K562 (cell line): Measurements from ENCODE around the gene ATRAID. TPM values are rescaled to one million over a fixed set of nuclear protein-coding genes. Genes with fewer than 3 reads are reported as not detected.

Experiments
- HDGF ChIP-seq: fragments of 450-650 bp; IDR thresholded peaks from 2 replicates; pipeline ENCODE4 v1.6.1; 2016
- JUND ChIP-seq, 2 experiments: IDR thresholded peaks; 2 replicates in 1 of 2; 3 replicates in 1 of 2; pipeline ENCODE4 v1.6.1; 2011; ENCODE audit warnings: borderline replicate concordance in 2 of 2, low read depth in 2 of 2, low read length in 2 of 2, improper control_type of control experiment in 1 of 2, missing biosample characterization in 1 of 2, missing genetic modification characterization in 1 of 2, missing genetic modification reagents in 1 of 2
- MYBL2 ChIP-seq, 2 experiments: fragments of 450-650 bp in 1 of 2; sonication (generic) in 1 of 2; formaldehyde crosslinking in 1 of 2; IDR thresholded peaks; 2 replicates each; pipeline versions ENCODE4 v1.6.1 to v1.8.1; 2017 to 2022; ENCODE audit warnings: borderline replicate concordance in 1 of 2, inconsistent platforms in 1 of 2, low read depth in 1 of 2, mild to moderate bottlenecking in 1 of 2, missing genetic modification reagents in 1 of 2, moderate library complexity in 1 of 2
- PTRF ChIP-seq: fragments of 450-650 bp; IDR thresholded peaks from 2 replicates; pipeline ENCODE4 v1.6.1; 2016; ENCODE audit warnings: mild to moderate bottlenecking, missing genetic modification characterization, missing compliant biosample characterization
- RBM17 ChIP-seq: fragments of 200-400 bp; formaldehyde crosslinking; IDR thresholded peaks from 2 replicates; pipeline ENCODE4 v1.6.1; 2017; ENCODE audit warnings: low read depth, mild to moderate bottlenecking, low read length, borderline replicate concordance
- SRF ChIP-seq, 2 experiments: fragments of 250-450, 450-650 bp in 1 of 2; sonication (Bioruptor Pico) in 1 of 2; sonication (generic) in 1 of 2; formaldehyde crosslinking; IDR thresholded peaks; 2 replicates each; pipeline versions ENCODE4 v1.5.0 to v1.5.1; 2020 to 2022; ENCODE audit warnings: mild to moderate bottlenecking in 1 of 2, missing genetic modification reagents in 1 of 2
- ZC3H4 ChIP-seq: sonication (generic); formaldehyde crosslinking; IDR thresholded peaks from 2 replicates; pipeline ENCODE4 v1.9.0; 2021; ENCODE audit warnings: missing genetic modification reagents, borderline replicate concordance
- ZNF274 ChIP-seq: IDR thresholded peaks from 2 replicates; pipeline ENCODE4 v1.6.1; 2011; ENCODE audit warnings: low read depth, mild to moderate bottlenecking, low read length, moderate library complexity, borderline replicate concordance
- ZNF707 ChIP-seq: fragments of 250-450 bp; sonication (Bioruptor Pico); conservative IDR thresholded peaks from 2 replicates; pipeline ENCODE4 v1.8.0; 2022; ENCODE audit warnings: inconsistent platforms, mild to moderate bottlenecking, moderate library complexity
- ZNF766 ChIP-seq: fragments of 200-800 bp; sonication (Bioruptor generic); conservative IDR thresholded peaks from 2 replicates; pipeline ENCODE4 v1.6.1; 2016; ENCODE audit warnings: missing genetic modification characterization, missing compliant biosample characterization
- polyA plus RNA-seq, 8 experiments: library from polyadenylated mRNA; depleted of rRNA in 4 of 8; stranded (reverse) in 5 of 8; unstranded in 3 of 8; fragments of >200 nt; fragmentation: Nextera tagmentation in 2 of 8; fragmentation: Illumina TruSeq in 1 of 8; extraction: Ambion mirVana in 2 of 8; extraction: Trizol in 1 of 8; gene quantifications; 2 replicates each; pipeline versions ENCODE4 v1.2.1 to v1.2.3, GENCODE V29; 2011 to 2014; ENCODE audit warnings: inconsistent platforms in 1 of 8, missing spikeins in 1 of 8
- total RNA-seq, 7 experiments: library from RNA; depleted of rRNA in 6 of 7; stranded (reverse); fragments of >200 nt in 6 of 7; fragmentation: Illumina TruSeq in 2 of 7; extraction: Trizol in 2 of 7; gene quantifications; 2 replicates each; pipeline versions ENCODE4 v1.2.1 to v1.2.3, GENCODE V29; 2011 to 2021; ENCODE audit warnings: low replicate concordance in 1 of 7
- TF ChIP-seq, protein P1 (sequence below), 2 experiments: fragments of 200-800 bp in 1 of 2; sonication (Bioruptor generic) in 1 of 2; sonication (generic) in 1 of 2; formaldehyde crosslinking in 1 of 2; IDR thresholded peaks in 1 of 2; conservative IDR thresholded peaks in 1 of 2; 2 replicates each; pipeline versions ENCODE4 v1.5.0 to v1.6.1; 2016 to 2020; ENCODE audit warnings: missing compliant biosample characterization in 1 of 2, missing genetic modification characterization in 1 of 2, missing genetic modification reagents in 1 of 2
- TF ChIP-seq, protein P2 (sequence below), 3 experiments: fragments of 200-800 bp in 1 of 3; fragments of 250-450 bp in 1 of 3; fragments of 450-650 bp in 1 of 3; sonication (Bioruptor Pico) in 1 of 3; sonication (Bioruptor generic) in 1 of 3; formaldehyde crosslinking in 1 of 3; IDR thresholded peaks; 2 replicates each; pipeline versions ENCODE4 v1.6.1 to v1.8.0; 2016 to 2022; ENCODE audit warnings: mild to moderate bottlenecking in 2 of 3, missing genetic modification characterization in 2 of 3, missing compliant biosample characterization in 1 of 3, moderate library complexity in 1 of 3
- TF ChIP-seq, protein P3 (sequence below): sonication (generic); formaldehyde crosslinking; IDR thresholded peaks from 2 replicates; pipeline ENCODE4 v1.8.0; 2022; ENCODE audit warnings: mild to moderate bottlenecking, missing genetic modification reagents
- TF ChIP-seq, protein P4 (sequence below): sonication (generic); formaldehyde crosslinking; IDR thresholded peaks from 2 replicates; pipeline ENCODE4 v1.8.0; 2022; ENCODE audit warnings: missing genetic modification reagents, mild to moderate bottlenecking, borderline replicate concordance

ATRAID gene
- total and polyA plus RNA-seq, 9 of the 15 experiments (the other 6 are each of a cell fraction or from before 2014, with no cell fraction given) = 70.2 to 187 (median 108) TPM

DNA sequence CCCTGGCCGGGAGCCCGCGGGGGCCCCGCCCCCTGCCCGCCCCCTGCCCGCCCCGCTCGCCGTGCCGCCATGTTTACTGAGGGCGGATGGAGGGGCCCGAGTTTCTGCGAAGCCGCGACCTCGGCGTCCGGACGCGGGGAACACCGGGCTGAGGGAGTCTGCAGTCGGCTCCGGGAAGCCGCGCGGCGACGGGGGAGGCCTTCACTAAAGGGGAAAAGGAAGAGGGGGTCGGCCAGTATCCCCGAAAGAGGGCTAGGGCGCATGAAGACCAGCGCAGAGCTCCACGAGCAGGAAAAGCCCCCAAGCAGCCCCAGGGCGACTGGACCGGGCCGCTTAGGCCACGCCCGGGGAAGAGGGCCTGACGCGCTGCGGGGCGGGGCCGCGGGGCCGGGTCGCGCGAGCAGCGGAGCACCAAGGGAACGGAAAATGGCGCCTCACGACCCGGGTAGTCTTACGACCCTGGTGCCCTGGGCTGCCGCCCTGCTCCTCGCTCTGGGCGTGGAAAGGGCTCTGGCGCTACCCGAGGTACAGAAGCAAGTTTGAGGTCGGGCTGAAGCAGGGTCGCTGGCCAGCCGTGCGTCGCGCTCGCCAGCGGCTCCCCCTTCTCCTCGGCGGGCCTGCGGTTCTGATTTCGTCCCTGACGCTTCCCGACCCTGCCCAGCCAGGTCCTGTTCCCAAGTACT, at the start of gene ATRAID, which contains the start of gene SLC5A6 (continued):
- TF ChIP-seq, protein P1, sequence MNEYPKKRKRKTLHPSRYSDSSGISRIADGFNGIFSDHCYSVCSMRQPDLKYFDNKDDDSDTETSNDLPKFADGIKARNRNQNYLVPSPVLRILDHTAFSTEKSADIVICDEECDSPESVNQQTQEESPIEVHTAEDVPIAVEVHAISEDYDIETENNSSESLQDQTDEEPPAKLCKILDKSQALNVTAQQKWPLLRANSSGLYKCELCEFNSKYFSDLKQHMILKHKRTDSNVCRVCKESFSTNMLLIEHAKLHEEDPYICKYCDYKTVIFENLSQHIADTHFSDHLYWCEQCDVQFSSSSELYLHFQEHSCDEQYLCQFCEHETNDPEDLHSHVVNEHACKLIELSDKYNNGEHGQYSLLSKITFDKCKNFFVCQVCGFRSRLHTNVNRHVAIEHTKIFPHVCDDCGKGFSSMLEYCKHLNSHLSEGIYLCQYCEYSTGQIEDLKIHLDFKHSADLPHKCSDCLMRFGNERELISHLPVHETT (CRISPR knock-in tag; conservative IDR thresholded peaks at IDR 0.05 in 1 of 2, IDR thresholded peaks at IDR 0.05 in 1 of 2) = peak in 1 of 2 experiments; percentile 85; a peak in 2 of 4 replicates
- TF ChIP-seq ZNF707 (CRISPR knock-in tag) (no peak), ZNF766 (CRISPR knock-in tag) (no peak), PTRF (no peak), ZNF274 (no peak), ZC3H4 (CRISPR knock-in tag) (no peak), SRF (CRISPR knock-in tag; IDR thresholded peaks at IDR 0.05) (no peak), JUND (IDR thresholded peaks at IDR 0.05; ENCODE audit: borderline replicate concordance, low read depth, low read length) (no peak), JUND (tag; IDR thresholded peaks at IDR 0.05; ENCODE audit: borderline replicate concordance, low read depth, low read length) (0 out of 3 replicates have a peak, but pooled peaks have one; percentile 12), HDGF (no peak), RBM17 (no peak), MYBL2 (IDR thresholded peaks at IDR 0.05; ENCODE audit: low read depth) (no peak), MYBL2 (CRISPR knock-in tag; IDR thresholded peaks at IDR 0.05; ENCODE audit: borderline replicate concordance) (no peak)
- TF ChIP-seq, protein P2, sequence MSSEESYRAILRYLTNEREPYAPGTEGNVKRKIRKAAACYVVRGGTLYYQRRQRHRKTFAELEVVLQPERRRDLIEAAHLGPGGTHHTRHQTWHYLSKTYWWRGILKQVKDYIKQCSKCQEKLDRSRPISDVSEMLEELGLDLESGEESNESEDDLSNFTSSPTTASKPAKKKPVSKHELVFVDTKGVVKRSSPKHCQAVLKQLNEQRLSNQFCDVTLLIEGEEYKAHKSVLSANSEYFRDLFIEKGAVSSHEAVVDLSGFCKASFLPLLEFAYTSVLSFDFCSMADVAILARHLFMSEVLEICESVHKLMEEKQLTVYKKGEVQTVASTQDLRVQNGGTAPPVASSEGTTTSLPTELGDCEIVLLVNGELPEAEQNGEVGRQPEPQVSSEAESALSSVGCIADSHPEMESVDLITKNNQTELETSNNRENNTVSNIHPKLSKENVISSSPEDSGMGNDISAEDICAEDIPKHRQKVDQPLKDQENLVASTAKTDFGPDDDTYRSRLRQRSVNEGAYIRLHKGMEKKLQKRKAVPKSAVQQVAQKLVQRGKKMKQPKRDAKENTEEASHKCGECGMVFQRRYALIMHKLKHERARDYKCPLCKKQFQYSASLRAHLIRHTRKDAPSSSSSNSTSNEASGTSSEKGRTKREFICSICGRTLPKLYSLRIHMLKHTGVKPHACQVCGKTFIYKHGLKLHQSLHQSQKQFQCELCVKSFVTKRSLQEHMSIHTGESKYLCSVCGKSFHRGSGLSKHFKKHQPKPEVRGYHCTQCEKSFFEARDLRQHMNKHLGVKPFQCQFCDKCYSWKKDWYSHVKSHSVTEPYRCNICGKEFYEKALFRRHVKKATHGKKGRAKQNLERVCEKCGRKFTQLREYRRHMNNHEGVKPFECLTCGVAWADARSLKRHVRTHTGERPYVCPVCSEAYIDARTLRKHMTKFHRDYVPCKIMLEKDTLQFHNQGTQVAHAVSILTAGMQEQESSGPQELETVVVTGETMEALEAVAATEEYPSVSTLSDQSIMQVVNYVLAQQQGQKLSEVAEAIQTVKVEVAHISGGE (CRISPR knock-in tag; IDR thresholded peaks at IDR 0.05) = peak in 2 of 3 experiments; percentile 34 to 92; a peak in 2 of 6 replicates
- TF ChIP-seq, protein P3, sequence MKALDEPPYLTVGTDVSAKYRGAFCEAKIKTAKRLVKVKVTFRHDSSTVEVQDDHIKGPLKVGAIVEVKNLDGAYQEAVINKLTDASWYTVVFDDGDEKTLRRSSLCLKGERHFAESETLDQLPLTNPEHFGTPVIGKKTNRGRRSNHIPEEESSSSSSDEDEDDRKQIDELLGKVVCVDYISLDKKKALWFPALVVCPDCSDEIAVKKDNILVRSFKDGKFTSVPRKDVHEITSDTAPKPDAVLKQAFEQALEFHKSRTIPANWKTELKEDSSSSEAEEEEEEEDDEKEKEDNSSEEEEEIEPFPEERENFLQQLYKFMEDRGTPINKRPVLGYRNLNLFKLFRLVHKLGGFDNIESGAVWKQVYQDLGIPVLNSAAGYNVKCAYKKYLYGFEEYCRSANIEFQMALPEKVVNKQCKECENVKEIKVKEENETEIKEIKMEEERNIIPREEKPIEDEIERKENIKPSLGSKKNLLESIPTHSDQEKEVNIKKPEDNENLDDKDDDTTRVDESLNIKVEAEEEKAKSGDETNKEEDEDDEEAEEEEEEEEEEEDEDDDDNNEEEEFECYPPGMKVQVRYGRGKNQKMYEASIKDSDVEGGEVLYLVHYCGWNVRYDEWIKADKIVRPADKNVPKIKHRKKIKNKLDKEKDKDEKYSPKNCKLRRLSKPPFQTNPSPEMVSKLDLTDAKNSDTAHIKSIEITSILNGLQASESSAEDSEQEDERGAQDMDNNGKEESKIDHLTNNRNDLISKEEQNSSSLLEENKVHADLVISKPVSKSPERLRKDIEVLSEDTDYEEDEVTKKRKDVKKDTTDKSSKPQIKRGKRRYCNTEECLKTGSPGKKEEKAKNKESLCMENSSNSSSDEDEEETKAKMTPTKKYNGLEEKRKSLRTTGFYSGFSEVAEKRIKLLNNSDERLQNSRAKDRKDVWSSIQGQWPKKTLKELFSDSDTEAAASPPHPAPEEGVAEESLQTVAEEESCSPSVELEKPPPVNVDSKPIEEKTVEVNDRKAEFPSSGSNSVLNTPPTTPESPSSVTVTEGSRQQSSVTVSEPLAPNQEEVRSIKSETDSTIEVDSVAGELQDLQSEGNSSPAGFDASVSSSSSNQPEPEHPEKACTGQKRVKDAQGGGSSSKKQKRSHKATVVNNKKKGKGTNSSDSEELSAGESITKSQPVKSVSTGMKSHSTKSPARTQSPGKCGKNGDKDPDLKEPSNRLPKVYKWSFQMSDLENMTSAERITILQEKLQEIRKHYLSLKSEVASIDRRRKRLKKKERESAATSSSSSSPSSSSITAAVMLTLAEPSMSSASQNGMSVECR (CRISPR knock-in tag) = peak; percentile 79
- TF ChIP-seq, protein P4, sequence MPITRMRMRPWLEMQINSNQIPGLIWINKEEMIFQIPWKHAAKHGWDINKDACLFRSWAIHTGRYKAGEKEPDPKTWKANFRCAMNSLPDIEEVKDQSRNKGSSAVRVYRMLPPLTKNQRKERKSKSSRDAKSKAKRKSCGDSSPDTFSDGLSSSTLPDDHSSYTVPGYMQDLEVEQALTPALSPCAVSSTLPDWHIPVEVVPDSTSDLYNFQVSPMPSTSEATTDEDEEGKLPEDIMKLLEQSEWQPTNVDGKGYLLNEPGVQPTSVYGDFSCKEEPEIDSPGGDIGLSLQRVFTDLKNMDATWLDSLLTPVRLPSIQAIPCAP (CRISPR knock-in tag) = no peak
